Mesenchymal stem cell (in vitro differentiated cells and primary cell): ENCODE measurements around the gene AMPH.
"Not testable (repeated sequence)": the region's sequence is repeated elsewhere in the genome, so short reads cannot be mapped to it uniquely, and the experiment has no call there.

Experiments used
- DNase-seq: peaks from one replicate; pipeline ENCODE4 v3.0.0-alpha.2; 2013
- H2AFZ ChIP-seq: one replicate; pipeline ENCODE4 v1.6.1; 2013; ENCODE audit warnings: low read depth, mild to moderate bottlenecking, control low read depth, inconsistent platforms, low read length, moderate library complexity
- H2AK5ac ChIP-seq: 2 replicates; pipeline ENCODE4 v1.6.1; 2013; ENCODE audit warnings: low read length, moderate library complexity, mild to moderate bottlenecking, inconsistent platforms; ENCODE audit not compliant: severe bottlenecking
- H2BK120ac ChIP-seq: one replicate; pipeline ENCODE4 v1.6.1; 2013; ENCODE audit warnings: low read depth, mild to moderate bottlenecking, inconsistent platforms, low read length, moderate library complexity
- H2BK12ac ChIP-seq, 2 experiments: one replicate each; pipeline ENCODE4 v1.6.1; 2013; ENCODE audit warnings: inconsistent platforms in 2 of 2, low read length in 2 of 2, mild to moderate bottlenecking in 2 of 2, moderate library complexity in 2 of 2, control low read depth in 1 of 2
- H2BK15ac ChIP-seq: one replicate; pipeline ENCODE4 v1.6.1; 2013; ENCODE audit warnings: mild to moderate bottlenecking, low read depth, inconsistent platforms; ENCODE audit not compliant: poor library complexity, severe bottlenecking
- H2BK5ac ChIP-seq: 2 replicates; pipeline ENCODE4 v1.6.1; 2013; ENCODE audit warnings: low read depth, mild to moderate bottlenecking, low read length, control low read depth, inconsistent platforms; ENCODE audit not compliant: poor library complexity, severe bottlenecking
- H3K14ac ChIP-seq, 2 experiments: one replicate each; pipeline ENCODE4 v1.6.1; 2013; ENCODE audit warnings: inconsistent platforms in 2 of 2, low read length in 2 of 2, control low read depth in 1 of 2, mild to moderate bottlenecking in 1 of 2, moderate library complexity in 1 of 2
- H3K18ac ChIP-seq, 2 experiments: one replicate each; pipeline ENCODE4 v1.6.1; 2013; ENCODE audit warnings: inconsistent platforms in 2 of 2, low read length in 2 of 2, control low read depth in 1 of 2, low read depth in 1 of 2, mild to moderate bottlenecking in 1 of 2
- H3K23ac ChIP-seq, 2 experiments: one replicate each; pipeline ENCODE4 v1.6.1; 2013; ENCODE audit warnings: inconsistent platforms in 2 of 2, low read length in 2 of 2, mild to moderate bottlenecking in 2 of 2, moderate library complexity in 2 of 2, control low read depth in 1 of 2
- H3K27ac ChIP-seq: 2 replicates; pipeline ENCODE4 v1.5.1; 2013; ENCODE audit warnings: mild to moderate bottlenecking, moderate library complexity, low read length, control low read depth, inconsistent platforms; ENCODE audit not compliant: poor library complexity, severe bottlenecking
- H3K27me3 ChIP-seq, 2 experiments: 2 replicates each; pipeline versions ENCODE4 v1.6.1 to v1.7.0; 2013; ENCODE audit warnings: low read length in 2 of 2, mild to moderate bottlenecking in 2 of 2, moderate library complexity in 2 of 2, control low read depth in 1 of 2, inconsistent platforms in 1 of 2; ENCODE audit not compliant: control insufficient read depth in 1 of 2, insufficient read depth in 1 of 2
- H3K36me3 ChIP-seq, 2 experiments: 2 replicates each; pipeline versions ENCODE4 v1.6.1 to v1.7.0; 2013; ENCODE audit warnings: low read length in 2 of 2, control low read depth in 1 of 2, inconsistent platforms in 1 of 2, low read depth in 1 of 2, mild to moderate bottlenecking in 1 of 2; ENCODE audit not compliant: insufficient read depth in 2 of 2, control insufficient read depth in 1 of 2
- H3K4ac ChIP-seq, 2 experiments: one replicate each; pipeline ENCODE4 v1.6.1; 2013; ENCODE audit warnings: inconsistent platforms in 2 of 2, low read length in 2 of 2, mild to moderate bottlenecking in 2 of 2, moderate library complexity in 2 of 2, control low read depth in 1 of 2, low read depth in 1 of 2
- H3K4me1 ChIP-seq: 2 replicates; pipeline ENCODE4 v1.6.1; 2013; ENCODE audit warnings: low read depth, low read length, control low read depth; ENCODE audit not compliant: control insufficient read depth, insufficient read depth
- H3K4me2 ChIP-seq: 2 replicates; pipeline ENCODE4 v1.6.1; 2013; ENCODE audit warnings: low read length, mild to moderate bottlenecking, inconsistent platforms; ENCODE audit not compliant: poor library complexity, severe bottlenecking
- H3K4me3 ChIP-seq, 2 experiments: 2 replicates each; pipeline versions ENCODE4 v1.5.1 to v1.7.0; 2013; ENCODE audit warnings: low read length in 2 of 2, mild to moderate bottlenecking in 2 of 2, control low read depth in 1 of 2, low read depth in 1 of 2; ENCODE audit not compliant: insufficient read depth in 1 of 2
- H3K79me1 ChIP-seq: replicated peaks from 2 replicates; pipeline ENCODE4 v1.6.1; 2013; ENCODE audit warnings: mild to moderate bottlenecking, control low read depth, low read length, inconsistent platforms; ENCODE audit not compliant: poor library complexity, severe bottlenecking
- H3K9ac ChIP-seq: 2 replicates; pipeline ENCODE4 v1.7.0; 2013; ENCODE audit warnings: mild to moderate bottlenecking, low read length, moderate library complexity
- H3K9me3 ChIP-seq: 2 replicates; pipeline ENCODE4 v1.7.0; 2013; ENCODE audit warnings: mild to moderate bottlenecking, low read length; ENCODE audit not compliant: control insufficient read depth
- H4K8ac ChIP-seq: one replicate; pipeline ENCODE4 v1.6.1; 2013; ENCODE audit warnings: inconsistent platforms, mild to moderate bottlenecking, low read length, moderate library complexity
- H4K91ac ChIP-seq: one replicate; pipeline ENCODE4 v1.6.1; 2013; ENCODE audit warnings: mild to moderate bottlenecking, low read length, inconsistent platforms
- WGBS: methylation state at CpG from one replicate; pipeline ENCODE4 v1.1.7; 2013; ENCODE audit warnings: mixed read lengths; 5-methylcytosine and 5-hydroxymethylcytosine counted together

Gene AMPH

DNA sequence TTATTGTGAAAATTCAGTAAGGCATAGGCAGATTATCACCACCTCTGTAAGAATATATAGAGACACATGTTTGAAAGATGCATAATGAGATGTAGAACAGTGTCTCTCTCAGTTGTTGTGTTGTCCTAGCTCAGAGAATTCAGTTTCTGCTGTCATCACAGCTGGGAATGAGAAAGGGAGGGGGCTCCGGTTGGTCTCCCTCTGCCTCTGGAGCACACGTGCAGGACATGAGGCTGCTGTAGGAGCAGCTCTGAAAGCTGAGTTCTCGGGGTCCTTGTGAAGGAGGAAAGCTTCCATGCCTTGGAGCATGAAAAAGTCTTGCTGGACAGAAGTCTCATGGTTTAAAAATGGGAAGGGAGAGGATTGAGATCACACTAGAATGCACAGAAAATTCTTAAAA, 280.4 kb downstream of the AMPH start:
- H2AFZ ChIP-seq, DNase-seq, H3K36me3 ChIP-seq, H3K27ac ChIP-seq, H3K14ac ChIP-seq, H3K4me3 ChIP-seq, H2AK5ac ChIP-seq, H2BK12ac ChIP-seq, H2BK120ac ChIP-seq, H3K79me1 ChIP-seq, H4K91ac ChIP-seq, H2BK5ac ChIP-seq, H3K9ac ChIP-seq, H3K4me1 ChIP-seq, H3K9me3 ChIP-seq, H3K4me2 ChIP-seq, H3K27me3 ChIP-seq, H3K18ac ChIP-seq, H3K23ac ChIP-seq, H4K8ac ChIP-seq, H3K4ac ChIP-seq, H2BK15ac ChIP-seq: not testable (repeated sequence)
- WGBS: 36% methylated on average over 2 of the region's 3 CpGs

GRCh38 chr7:38349869-38350583, 281.1 kb downstream of the AMPH start:
- not testable (repeated sequence) for H3K9ac ChIP-seq, H3K4ac ChIP-seq, H3K27me3 ChIP-seq, H2BK120ac ChIP-seq, H2BK5ac ChIP-seq, H2BK12ac ChIP-seq, H2AFZ ChIP-seq, H2BK15ac ChIP-seq, H3K23ac ChIP-seq, H3K9me3 ChIP-seq, H3K79me1 ChIP-seq, H3K4me3 ChIP-seq, H3K18ac ChIP-seq, H3K36me3 ChIP-seq, H2AK5ac ChIP-seq, H4K91ac ChIP-seq, H3K4me1 ChIP-seq, H3K4me2 ChIP-seq, H3K27ac ChIP-seq, H3K14ac ChIP-seq, H4K8ac ChIP-seq
- WGBS: 82% methylated on average over 4 of the region's 6 CpGs
- peak; percentile 38 for DNase-seq

- H4K8ac ChIP-seq, H3K4me1 ChIP-seq, H4K91ac ChIP-seq, H3K4ac ChIP-seq, H3K9ac ChIP-seq, H3K79me1 ChIP-seq, H3K27ac ChIP-seq, H3K4me2 ChIP-seq, H2BK12ac ChIP-seq, H3K27me3 ChIP-seq, H2AK5ac ChIP-seq, H2AFZ ChIP-seq, H2BK120ac ChIP-seq, H3K9me3 ChIP-seq, H2BK15ac ChIP-seq, H3K36me3 ChIP-seq, H3K4me3 ChIP-seq, DNase-seq, H3K14ac ChIP-seq, H3K18ac ChIP-seq, H2BK5ac ChIP-seq, H3K23ac ChIP-seq: not testable (repeated sequence)
- 98% methylated on average over 5 of the region's 9 CpGs for WGBS
These were observed 281.9 kb downstream of the AMPH start for GRCh38 chr7:38349126-38349795.

DNA sequence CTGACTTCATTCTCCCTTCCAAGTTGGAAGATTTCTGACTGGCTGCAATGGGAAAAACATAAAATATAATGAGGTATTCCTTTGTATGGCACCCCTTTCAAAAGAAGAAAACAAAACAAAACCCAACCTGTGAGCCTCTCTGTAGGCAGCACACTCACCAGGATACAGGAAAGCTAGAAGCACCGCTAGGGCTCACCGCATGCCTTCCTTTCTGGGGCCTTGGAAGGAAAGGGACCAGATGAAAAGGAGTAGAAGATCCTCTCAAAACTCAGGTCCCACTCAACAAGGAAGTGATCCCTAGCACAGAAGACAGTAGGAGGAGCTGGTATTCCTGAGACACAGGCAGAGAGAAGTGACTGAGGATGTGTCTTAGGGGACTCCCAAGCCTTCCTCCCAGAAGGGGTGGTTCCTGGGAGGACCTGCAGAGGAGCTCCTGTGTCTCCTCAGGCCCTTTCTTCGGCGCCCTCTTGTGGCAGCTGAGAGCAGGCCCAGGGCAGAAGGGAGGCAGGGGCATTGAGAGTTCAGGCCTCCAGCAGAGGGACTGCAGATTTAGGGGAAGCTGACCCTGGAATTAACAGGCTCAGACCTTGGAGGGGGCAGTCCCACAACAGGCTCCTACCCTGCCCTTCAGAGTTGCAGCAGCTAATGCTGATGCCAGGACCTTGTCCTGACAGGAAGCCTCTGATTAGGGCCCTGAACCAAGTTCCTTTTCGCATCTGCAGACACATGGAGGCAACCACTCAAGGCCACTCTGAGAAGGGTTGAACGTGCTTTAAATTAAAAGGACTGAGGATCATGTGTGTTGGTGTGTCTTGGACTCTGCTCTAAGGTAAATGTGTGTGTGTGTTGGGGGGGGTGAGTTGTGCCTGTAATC, 285.6 kb downstream of the AMPH start:
- WGBS: 73% methylated on average over 2 of the region's 6 CpGs
- H3K27ac ChIP-seq, H2BK15ac ChIP-seq, H3K23ac ChIP-seq, H3K9ac ChIP-seq, H3K4ac ChIP-seq, H2BK5ac ChIP-seq, H2BK120ac ChIP-seq, H3K14ac ChIP-seq, H3K18ac ChIP-seq, H3K9me3 ChIP-seq, H3K79me1 ChIP-seq, H3K36me3 ChIP-seq, H4K8ac ChIP-seq, H3K4me3 ChIP-seq, H2AK5ac ChIP-seq, H3K4me2 ChIP-seq, H2AFZ ChIP-seq, H4K91ac ChIP-seq, H3K4me1 ChIP-seq, H2BK12ac ChIP-seq, H3K27me3 ChIP-seq: not testable (repeated sequence)
- peak; percentile 61 for DNase-seq
